K562 (cell line): ENCODE results near the gene MAML3. TPM values are rescaled to one million over a fixed set of nuclear protein-coding genes. Genes with fewer than 3 reads are reported as not detected.

Source experiments
- BACH1 ChIP-seq: fragments of 200-800 bp; sonication (Bioruptor generic); IDR thresholded peaks from 2 replicates; pipeline ENCODE4 v1.6.1; 2016; ENCODE audit warnings: missing genetic modification characterization, missing compliant biosample characterization
- CBX1 ChIP-seq: sonication (generic); IDR thresholded peaks from 2 replicates; pipeline ENCODE4 v1.6.1; 2016; ENCODE audit warnings: antibody characterized with exemption, low read depth, mild to moderate bottlenecking
- CHD4 ChIP-seq: fragments of 200-600 bp; sonication (generic); IDR thresholded peaks from 3 replicates; pipeline ENCODE4 v1.6.1; 2012; ENCODE audit warnings: low read depth, mild to moderate bottlenecking, mixed read lengths, low read length, inconsistent platforms; ENCODE audit not compliant: insufficient read depth, insufficient replicate concordance, poor library complexity, severe bottlenecking
- E2F8 ChIP-seq: fragments of 450-650 bp; IDR thresholded peaks from 2 replicates; pipeline ENCODE4 v1.7.1; 2018; ENCODE audit warnings: mild to moderate bottlenecking, low read depth; ENCODE audit not compliant: partially characterized antibody
- E4F1 ChIP-seq: fragments of 250-450 bp; sonication (Bioruptor Pico); IDR thresholded peaks from 2 replicates; pipeline ENCODE4 v1.5.0; 2021; ENCODE audit warnings: mild to moderate bottlenecking, borderline replicate concordance
- EHMT2 ChIP-seq: fragments of 450-650 bp; IDR thresholded peaks from 2 replicates; pipeline ENCODE4 v1.6.1; 2018; ENCODE audit warnings: antibody characterized with exemption
- ESRRA ChIP-seq: fragments of 450-650 bp; IDR thresholded peaks from 2 replicates; pipeline ENCODE4 v1.6.1; 2014; ENCODE audit warnings: low read depth, mild to moderate bottlenecking, moderate library complexity, borderline replicate concordance
- NFIX ChIP-seq: fragments of 250-450 bp; sonication (Bioruptor Pico); IDR thresholded peaks from 2 replicates; pipeline ENCODE4 v1.4.0; 2020; ENCODE audit warnings: low read depth, mild to moderate bottlenecking, moderate library complexity
- PHTF2 ChIP-seq: fragments of 250-450 bp; sonication (Bioruptor Pico); IDR thresholded peaks from 2 replicates; pipeline ENCODE4 v1.5.0; 2021; ENCODE audit warnings: mild to moderate bottlenecking
- PTRF ChIP-seq: fragments of 450-650 bp; IDR thresholded peaks from 2 replicates; pipeline ENCODE4 v1.6.1; 2016; ENCODE audit warnings: mild to moderate bottlenecking, missing genetic modification characterization, missing compliant biosample characterization
- SNRNP70 ChIP-seq: fragments of 200-400 bp; formaldehyde crosslinking; optimal IDR thresholded peaks from 2 replicates; pipeline ENCODE3; 2017; ENCODE audit warnings: low read depth, low read length
- SRSF3 ChIP-seq: fragments of 200-400 bp; formaldehyde crosslinking; IDR thresholded peaks from 2 replicates; pipeline ENCODE4 v1.6.1; 2016; ENCODE audit warnings: mild to moderate bottlenecking, low read length, moderate library complexity; ENCODE audit not compliant: insufficient read depth
- TAF15 ChIP-seq: fragments of 200-400 bp; formaldehyde crosslinking; IDR thresholded peaks from 2 replicates; pipeline ENCODE4 v1.6.1; 2017; ENCODE audit warnings: mild to moderate bottlenecking, low read depth, low read length, moderate library complexity
- TAL1 ChIP-seq: fragments of 450-650 bp; IDR thresholded peaks from 2 replicates; pipeline ENCODE4 v1.6.1; 2016; ENCODE audit warnings: mild to moderate bottlenecking
- TCF3 ChIP-seq: sonication (generic); formaldehyde crosslinking; IDR thresholded peaks from 2 replicates; pipeline ENCODE4 v1.4.0; 2020; ENCODE audit warnings: mild to moderate bottlenecking, missing genetic modification reagents
- THAP7 ChIP-seq: fragments of 250-450 bp; sonication (Bioruptor Pico); IDR thresholded peaks from 2 replicates; pipeline ENCODE4 v1.5.0; 2021
- ZBTB5 ChIP-seq: fragments of 450-650 bp; IDR thresholded peaks from 2 replicates; pipeline ENCODE4 v1.6.1; 2017; ENCODE audit warnings: antibody characterized with exemption
- ZNF165 ChIP-seq: fragments of 250-450 bp; sonication (Bioruptor Pico); IDR thresholded peaks from 2 replicates; pipeline ENCODE4 v1.4.0; 2020; ENCODE audit warnings: borderline replicate concordance
- ZNF174 ChIP-seq: fragments of 250-450 bp; sonication (Bioruptor Pico); IDR thresholded peaks from 2 replicates; pipeline ENCODE4 v1.4.0; 2020; ENCODE audit warnings: mild to moderate bottlenecking
- ZNF212 ChIP-seq: fragments of 450-650 bp; formaldehyde crosslinking; IDR thresholded peaks from 2 replicates; pipeline ENCODE4 v1.4.0; 2020; ENCODE audit warnings: mild to moderate bottlenecking
- ZNF239 ChIP-seq: fragments of 250-450 bp; sonication (Bioruptor Pico); IDR thresholded peaks from 2 replicates; pipeline ENCODE4 v1.4.0; 2020; ENCODE audit warnings: mild to moderate bottlenecking
- ZNF444 ChIP-seq: fragments of 250-450 bp; sonication (Bioruptor Pico); IDR thresholded peaks from 2 replicates; pipeline ENCODE4 v1.4.0; 2020; ENCODE audit warnings: mild to moderate bottlenecking, moderate library complexity
- ZNF830 ChIP-seq: fragments of 250-450 bp; sonication (Bioruptor Pico); IDR thresholded peaks from 2 replicates; pipeline ENCODE4 v1.5.0; 2021; ENCODE audit warnings: mild to moderate bottlenecking
- polyA plus RNA-seq, 8 experiments: library from polyadenylated mRNA; depleted of rRNA in 4 of 8; stranded (reverse) in 5 of 8; unstranded in 3 of 8; fragments of >200 nt; fragmentation: Nextera tagmentation in 2 of 8; fragmentation: Illumina TruSeq in 1 of 8; extraction: Ambion mirVana in 2 of 8; extraction: Trizol in 1 of 8; gene quantifications; 2 replicates each; pipeline versions ENCODE4 v1.2.1 to v1.2.3, GENCODE V29; 2011 to 2014; ENCODE audit warnings: inconsistent platforms in 1 of 8, missing spikeins in 1 of 8
- total RNA-seq, 7 experiments: library from RNA; depleted of rRNA in 6 of 7; stranded (reverse); fragments of >200 nt in 6 of 7; fragmentation: Illumina TruSeq in 2 of 7; extraction: Trizol in 2 of 7; gene quantifications; 2 replicates each; pipeline versions ENCODE4 v1.2.1 to v1.2.3, GENCODE V29; 2011 to 2021; ENCODE audit warnings: low replicate concordance in 1 of 7

MAML3 gene
- total and polyA plus RNA-seq, 9 of the 15 experiments (the other 6 are each of a cell fraction or from before 2014, with no cell fraction given): 0.01 to 0.55 (median 0.25) TPM

GRCh38 chr4:139668658-139669201, 485.3 kb downstream of the MAML3 start (continued):
- no peak for TF ChIP-seq E2F8
- TF ChIP-seq CHD4: no peak
- TF ChIP-seq BACH1 (tag): no peak
- no peak for TF ChIP-seq ESRRA
- TF ChIP-seq CBX1: no peak
- peak; percentile 73 for TF ChIP-seq TAL1
- no peak for TF ChIP-seq PTRF (tag)
- TF ChIP-seq TAF15: no peak
- no peak for TF ChIP-seq EHMT2
- TF ChIP-seq SRSF3: no peak
- no peak for TF ChIP-seq ZNF444 (CRISPR knock-in tag)
- no peak for TF ChIP-seq SNRNP70
- TF ChIP-seq THAP7 (CRISPR knock-in tag): no peak
- TF ChIP-seq TCF3 (CRISPR knock-in tag): peak; percentile 77
- TF ChIP-seq ZNF165: no peak
- no peak for TF ChIP-seq ZNF830
- no peak for TF ChIP-seq ZNF212
- no peak for TF ChIP-seq ZNF174 (CRISPR knock-in tag)
- no peak for TF ChIP-seq NFIX (CRISPR knock-in tag)
- TF ChIP-seq ZBTB5: no peak
- no peak for TF ChIP-seq ZNF239 (CRISPR knock-in tag)
- no peak for TF ChIP-seq PHTF2 (CRISPR knock-in tag)
- no peak for TF ChIP-seq E4F1 (CRISPR knock-in tag)
